ENCODE results near the gene IQCC.
"Not testable (repeated sequence)": the region's sequence is repeated elsewhere in the genome, so short reads cannot be mapped to it uniquely, and the experiment has no call there.

IQCC gene

GRCh38 chr1:32205401-32206370 is at the start of gene IQCC:
TSS of gene IQCC (plus strand) at chr1:32205671. CDS start at chr1:32205682, 11 bp downstream.
- Mint-ChIP-seq H3K9me3 (no peaks in the 10 kb centered on the region), H3K27ac (peak within 1 kb of the TSS; percentile 90), H3K27me3 (no peaks in the 10 kb centered on the region), H3K4me3 (peak within 1 kb of the TSS; percentile 90 to 94), H3K36me3 (peaks cover 39 to 69% of the 10 kb centered on the region in 2 donors), H3K4me1 (peaks cover 57 to 87% of the 10 kb centered on the region in 2 donors)
- DNase-seq (peak; percentile 77), ATAC-seq (replicated peaks) (peak; percentile 57 to 68)

DNA sequence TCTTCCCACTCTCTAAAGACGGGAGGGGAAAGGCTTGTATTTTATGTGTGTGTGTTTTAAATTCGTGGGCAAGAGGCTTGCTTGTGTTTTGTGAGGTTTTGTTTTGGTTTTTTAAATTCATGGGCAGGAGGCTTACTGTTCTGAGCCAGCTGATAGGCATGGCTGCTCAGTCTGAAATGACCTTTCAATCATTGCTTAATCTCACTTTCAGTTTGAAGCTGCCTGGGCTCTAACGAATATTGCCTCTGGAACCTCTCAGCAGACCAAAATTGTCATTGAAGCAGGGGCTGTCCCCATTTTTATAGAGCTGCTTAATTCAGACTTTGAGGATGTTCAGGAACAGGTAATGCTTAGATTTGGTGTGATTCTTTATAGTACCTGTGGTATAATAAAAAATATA is 46.3 kb upstream of the IQCC start:
- DNase-seq (no peak), ATAC-seq (replicated peaks) (peak; percentile 99 to 100)
- peaks cover 10 to 20% of the 10 kb centered on the region in 2 donors for H3K4me1 Mint-ChIP-seq
- no peaks in the 10 kb centered on the region for H3K27me3 Mint-ChIP-seq
- H3K27ac Mint-ChIP-seq = peak overlapping the region; percentile 20
- peaks cover 36 to 65% of the 10 kb centered on the region in 2 donors for H3K36me3 Mint-ChIP-seq
- H3K9me3 Mint-ChIP-seq = no peaks in the 10 kb centered on the region
- no peak overlapping the region for H3K4me3 Mint-ChIP-seq

DNA sequence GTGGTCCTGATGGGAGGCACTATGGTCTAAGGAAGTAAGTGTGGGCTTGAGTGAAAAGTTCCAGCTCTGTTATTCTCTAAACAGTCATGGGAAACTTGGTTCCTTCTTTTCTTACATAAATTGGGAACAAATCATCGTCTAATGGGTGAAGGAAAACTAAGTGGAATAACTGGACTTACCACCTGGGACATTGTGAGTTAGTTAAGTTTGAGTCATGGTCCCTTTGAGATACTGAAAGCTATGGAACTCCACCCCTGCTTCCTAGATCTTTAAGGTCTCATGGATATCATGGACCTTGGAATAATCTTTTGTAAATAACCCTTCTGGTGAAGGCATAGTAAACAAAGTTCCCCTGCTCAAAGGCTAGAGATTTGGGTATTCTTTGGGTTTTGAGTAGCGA is 42.1 kb upstream of the IQCC start:
- no peaks in the 10 kb centered on the region for H3K27me3 Mint-ChIP-seq
- no peaks in the 10 kb centered on the region for H3K9me3 Mint-ChIP-seq
- no peak for ATAC-seq (replicated peaks)
- peaks cover 10% of the 10 kb centered on the region in 2 donors for H3K4me1 Mint-ChIP-seq
- peaks cover 31 to 67% of the 10 kb centered on the region in 2 donors for H3K36me3 Mint-ChIP-seq
- no peak for DNase-seq
- no peak overlapping the region for H3K27ac Mint-ChIP-seq
- H3K4me3 Mint-ChIP-seq = no peak overlapping the region

GRCh38 chr1:32165633-32166032 is 39.8 kb upstream of the IQCC start:
- H3K36me3 Mint-ChIP-seq = peaks cover 32 to 67% of the 10 kb centered on the region in 2 donors
- not testable (repeated sequence) for ATAC-seq (replicated peaks); H3K4me3 Mint-ChIP-seq; DNase-seq; H3K4me1 Mint-ChIP-seq; H3K27ac Mint-ChIP-seq; H3K9me3 Mint-ChIP-seq; H3K27me3 Mint-ChIP-seq

DNA sequence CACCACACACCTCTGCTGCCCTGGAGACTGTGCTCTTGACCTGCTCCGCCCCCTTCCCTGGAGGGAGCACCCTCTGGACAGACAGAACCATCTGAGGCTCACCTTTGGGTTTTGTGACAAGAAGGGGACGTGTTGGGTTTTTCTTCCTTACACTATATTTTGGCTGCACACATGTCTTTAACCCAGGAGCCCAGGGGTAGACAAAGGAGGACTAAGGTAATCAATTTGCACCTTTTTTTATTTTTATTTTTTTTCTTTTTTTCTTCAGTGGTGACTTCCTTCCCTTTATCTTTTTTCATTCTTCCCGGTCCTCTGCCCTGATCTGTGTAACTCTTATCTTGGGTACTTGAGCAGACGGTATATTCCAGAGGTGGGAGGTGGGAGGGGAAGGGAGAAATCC is 34.5 kb upstream of the IQCC start:
- Mint-ChIP-seq H3K4me1 (peaks cover 0 to 2% of the 10 kb centered on the region in 2 donors), H3K27ac (peak overlapping the region; percentile 69), H3K27me3 (no peaks in the 10 kb centered on the region), H3K9me3 (no peaks in the 10 kb centered on the region), H3K4me3 (no peak overlapping the region), H3K36me3 (peaks cover 44 to 65% of the 10 kb centered on the region in 2 donors)
- DNase-seq (no peak), ATAC-seq (replicated peaks) (no peak)

DNA sequence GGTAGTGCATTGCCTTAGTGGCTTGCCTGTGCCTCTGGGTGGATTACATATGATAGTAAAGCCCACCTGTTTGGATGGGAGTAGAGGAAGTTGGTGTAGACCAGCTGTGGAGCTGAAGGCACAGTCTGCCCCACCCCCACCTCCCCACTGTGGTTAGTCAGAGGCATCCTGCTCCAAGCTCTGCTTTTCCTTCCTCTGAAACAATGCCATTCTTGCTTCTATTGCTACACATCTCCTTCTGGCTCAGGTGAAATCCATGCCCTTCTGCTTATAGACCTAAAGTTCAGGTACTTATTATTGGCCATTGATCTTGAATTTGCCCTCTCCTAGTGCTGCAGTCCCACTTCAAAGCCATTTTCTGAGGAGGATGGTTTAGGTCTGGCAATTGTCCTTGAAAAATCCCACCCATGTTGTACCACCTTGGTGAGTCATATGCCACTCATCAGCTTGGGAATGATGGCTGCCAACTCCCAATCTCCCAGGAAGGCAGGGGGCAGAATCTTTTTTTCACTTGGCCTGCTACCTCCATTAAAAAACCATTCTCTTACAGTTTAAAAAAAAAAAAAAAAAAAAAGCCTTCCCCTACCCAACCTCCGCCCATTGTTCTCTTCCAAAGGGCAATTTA is 32.7 kb upstream of the IQCC start:
- Mint-ChIP-seq H3K9me3 (no peaks in the 10 kb centered on the region), H3K27me3 (no peaks in the 10 kb centered on the region), H3K4me3 (no peak overlapping the region), H3K4me1 (peaks cover 0 to 2% of the 10 kb centered on the region in 2 donors), H3K27ac (no peak overlapping the region), H3K36me3 (peaks cover 39 to 55% of the 10 kb centered on the region in 2 donors)
- no peak for ATAC-seq (replicated peaks)
- no peak for DNase-seq

DNA sequence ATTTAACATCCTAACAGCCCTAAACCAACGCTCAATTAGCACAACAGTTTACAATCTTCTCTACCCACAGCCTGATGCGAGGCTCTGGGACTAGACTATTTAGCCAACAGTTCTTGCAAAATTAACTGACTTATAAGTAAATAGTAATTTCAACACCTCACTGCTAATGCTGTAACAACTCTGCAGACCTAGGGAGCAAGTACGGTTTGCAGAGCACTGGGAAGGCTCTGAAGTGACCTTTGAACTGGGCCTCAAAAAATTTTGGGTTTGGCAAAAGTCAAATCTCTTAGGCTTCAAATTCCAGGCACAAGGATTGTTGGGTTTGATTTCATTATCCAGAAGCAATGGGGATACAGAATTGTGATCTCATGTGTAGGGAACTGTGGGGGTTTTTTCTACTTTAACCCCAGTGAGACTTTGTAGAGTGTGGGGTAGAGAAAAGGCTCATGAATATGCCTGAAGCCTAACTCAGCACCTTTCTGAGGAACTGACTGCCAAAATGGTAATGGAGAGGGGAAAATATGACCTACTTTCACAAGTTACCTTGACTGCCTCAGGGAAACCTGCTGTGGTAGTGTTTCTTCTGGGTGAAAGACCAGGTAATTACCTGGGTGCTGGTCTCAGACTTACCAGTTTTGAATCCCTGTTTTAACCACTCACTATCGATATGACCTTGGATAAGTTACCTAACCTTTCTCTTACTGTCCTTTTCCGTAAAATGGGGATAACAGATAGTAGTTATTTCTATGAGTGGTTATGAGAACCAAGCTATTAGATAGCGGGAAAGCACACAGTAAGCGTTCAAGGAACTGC is 26.9 kb upstream of the IQCC start:
- H3K4me3 Mint-ChIP-seq = peak overlapping the region; percentile 89 to 98
- no peaks in the 10 kb centered on the region for H3K27me3 Mint-ChIP-seq
- H3K27ac Mint-ChIP-seq = peak overlapping the region; percentile 100
- peaks cover 23 to 42% of the 10 kb centered on the region in 2 donors for H3K4me1 Mint-ChIP-seq
- H3K9me3 Mint-ChIP-seq = no peaks in the 10 kb centered on the region
- DNase-seq = no peak
- peaks cover 26 to 37% of the 10 kb centered on the region in 2 donors for H3K36me3 Mint-ChIP-seq
- ATAC-seq (replicated peaks) = no peak

DNA sequence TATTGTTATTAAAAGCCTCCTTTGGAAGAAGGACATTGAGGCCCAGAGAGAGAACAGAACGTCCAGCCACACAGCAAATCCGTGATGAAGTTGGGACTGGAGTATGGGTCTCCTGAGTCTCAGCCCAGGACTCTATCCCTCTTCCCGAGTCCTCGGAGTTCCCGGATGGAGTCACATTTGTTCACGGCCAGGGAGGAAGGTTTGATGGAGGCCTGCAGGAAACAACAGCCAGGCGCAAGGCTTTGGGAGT is 26.4 kb upstream of the IQCC start:
- DNase-seq = no peak
- Mint-ChIP-seq H3K4me1 (peaks cover 26 to 47% of the 10 kb centered on the region in 2 donors), H3K27ac (peak overlapping the region; percentile 100), H3K9me3 (no peaks in the 10 kb centered on the region), H3K36me3 (peaks cover 30 to 38% of the 10 kb centered on the region in 2 donors), H3K27me3 (no peaks in the 10 kb centered on the region), H3K4me3 (peak overlapping the region; percentile 89 to 98)
- ATAC-seq (replicated peaks) = no peak

GRCh38 chr1:32179443-32180185 is 25.9 kb upstream of the IQCC start, which contains the start of gene TXLNA:
TSS of gene TXLNA (plus strand) at chr1:32179675. CDS start at chr1:32180346, 671 bp downstream.
- H3K9me3 Mint-ChIP-seq = no peaks in the 10 kb centered on the region
- peak within 1 kb of the TSS; percentile 89 to 98 for H3K4me3 Mint-ChIP-seq
- H3K36me3 Mint-ChIP-seq = peaks cover 31 to 38% of the 10 kb centered on the region in 2 donors
- no peaks in the 10 kb centered on the region for H3K27me3 Mint-ChIP-seq
- peak; percentile 89 for DNase-seq
- H3K4me1 Mint-ChIP-seq = peaks cover 30 to 52% of the 10 kb centered on the region in 2 donors
- peak; percentile 93 to 94 for ATAC-seq (replicated peaks)
- H3K27ac Mint-ChIP-seq = peak within 1 kb of the TSS; percentile 100

DNA sequence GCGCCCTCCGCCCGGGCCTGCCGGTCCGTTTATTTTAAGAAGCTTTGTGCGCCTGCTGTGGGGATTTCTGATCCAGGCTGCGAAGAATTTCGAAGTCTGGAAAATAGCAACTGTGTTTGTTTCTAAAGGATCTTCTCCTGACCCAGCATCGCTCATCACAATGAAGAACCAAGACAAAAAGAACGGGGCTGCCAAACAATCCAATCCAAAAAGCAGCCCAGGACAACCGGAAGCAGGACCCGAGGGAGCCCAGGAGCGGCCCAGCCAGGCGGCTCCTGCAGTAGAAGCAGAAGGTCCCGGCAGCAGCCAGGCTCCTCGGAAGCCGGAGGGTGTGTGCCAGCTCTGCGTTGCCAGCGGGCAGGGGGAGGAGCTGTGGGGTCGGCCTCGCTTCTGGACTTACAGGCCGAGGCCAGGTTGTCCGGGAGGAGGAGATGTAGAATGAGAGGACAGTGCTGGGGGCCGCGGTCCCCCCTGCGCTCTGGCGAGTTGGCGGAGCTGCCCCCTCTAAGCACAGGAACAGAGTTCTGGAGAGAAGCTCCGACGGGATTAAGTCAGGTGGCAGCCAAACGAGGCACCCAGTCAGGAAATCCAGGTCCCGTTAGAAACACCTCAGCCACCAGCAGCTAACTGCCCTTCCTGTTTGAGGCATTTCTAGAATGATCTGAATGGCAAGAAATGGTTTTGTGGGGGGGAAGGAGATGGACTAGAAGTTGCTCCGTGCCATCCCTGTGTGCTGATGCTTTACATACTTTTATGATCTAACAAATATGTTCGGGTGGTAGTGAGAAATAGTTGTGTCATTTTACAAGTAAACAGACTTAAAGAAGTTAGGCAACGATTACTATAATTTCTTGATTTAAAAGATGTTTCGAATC is 25.0 kb upstream of the IQCC start:
- peak overlapping the region; percentile 89 to 98 for H3K4me3 Mint-ChIP-seq
- no peaks in the 10 kb centered on the region for H3K27me3 Mint-ChIP-seq
- peaks cover 35 to 43% of the 10 kb centered on the region in 2 donors for H3K36me3 Mint-ChIP-seq
- peaks cover 32 to 54% of the 10 kb centered on the region in 2 donors for H3K4me1 Mint-ChIP-seq
- ATAC-seq (replicated peaks) = peak; percentile 32 to 38
- H3K9me3 Mint-ChIP-seq = no peaks in the 10 kb centered on the region
- peak overlapping the region; percentile 96 for H3K27ac Mint-ChIP-seq
- DNase-seq = peak; percentile 26

GRCh38 chr1:32181065-32181464 is 24.4 kb upstream of the IQCC start:
- peak overlapping the region; percentile 89 to 98 for H3K4me3 Mint-ChIP-seq
- H3K9me3 Mint-ChIP-seq = no peaks in the 10 kb centered on the region
- ATAC-seq (replicated peaks) (no peak), DNase-seq (no peak)
- H3K27me3 Mint-ChIP-seq = no peaks in the 10 kb centered on the region
- H3K27ac Mint-ChIP-seq = peak overlapping the region; percentile 77
- H3K4me1 Mint-ChIP-seq = peaks cover 34 to 57% of the 10 kb centered on the region in 2 donors
- H3K36me3 Mint-ChIP-seq = peaks cover 36 to 46% of the 10 kb centered on the region in 2 donors

DNA sequence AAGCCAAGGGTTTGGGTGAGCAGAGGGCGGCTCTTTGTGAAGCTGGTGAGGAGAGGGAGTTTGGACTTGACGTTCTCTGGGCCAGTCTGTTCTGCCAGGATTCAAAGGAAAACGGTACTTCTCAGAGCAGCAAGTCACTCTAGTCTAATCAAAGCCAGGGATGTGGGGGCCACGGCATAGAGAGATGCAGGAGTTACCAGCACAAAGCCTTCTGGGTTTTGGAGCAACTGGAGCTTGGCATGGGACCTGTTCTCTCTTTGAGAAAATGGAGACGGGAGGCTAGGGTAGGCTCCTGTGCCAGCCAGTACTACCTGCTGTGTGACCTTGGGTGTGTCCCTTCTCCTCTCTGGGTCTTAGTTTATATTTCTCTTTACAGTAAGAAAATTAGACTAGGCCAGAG is 23.9 kb upstream of the IQCC start:
- Mint-ChIP-seq H3K4me1 (peaks cover 39 to 62% of the 10 kb centered on the region in 2 donors), H3K27me3 (no peaks in the 10 kb centered on the region), H3K27ac (peak overlapping the region; percentile 77), H3K36me3 (peaks cover 41 to 51% of the 10 kb centered on the region in 2 donors), H3K4me3 (peak overlapping the region; percentile 89 to 98), H3K9me3 (no peaks in the 10 kb centered on the region)
- ATAC-seq (replicated peaks) (no peak), DNase-seq (no peak)

DNA sequence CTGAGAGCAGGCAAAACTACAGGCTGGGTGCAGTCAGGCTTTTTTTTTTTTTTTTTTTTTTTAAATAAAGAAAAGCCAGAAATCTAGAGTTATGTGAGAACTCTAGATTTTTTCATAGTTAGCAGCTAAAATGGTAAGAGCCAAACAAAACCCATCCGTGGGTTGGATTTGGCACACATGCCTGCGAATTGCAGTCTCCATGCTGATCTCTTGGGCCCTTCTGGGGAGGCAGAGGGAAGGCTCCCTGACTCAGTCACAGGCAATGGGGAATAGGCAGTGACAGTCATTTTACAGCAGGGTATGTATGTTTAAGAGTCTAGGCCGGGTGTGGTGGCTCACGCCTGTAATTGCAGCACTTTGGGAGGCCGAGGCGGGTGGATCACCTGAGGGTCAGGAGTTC is 23.4 kb upstream of the IQCC start:
- Mint-ChIP-seq H3K36me3 (peaks cover 42 to 53% of the 10 kb centered on the region in 2 donors), H3K9me3 (no peaks in the 10 kb centered on the region), H3K27ac (no peak overlapping the region), H3K27me3 (no peaks in the 10 kb centered on the region), H3K4me1 (peaks cover 40 to 64% of the 10 kb centered on the region in 2 donors), H3K4me3 (peak overlapping the region; percentile 37 to 41)
- ATAC-seq (replicated peaks) (no peak), DNase-seq (no peak)

Measured in stimulated activated naive B cell treated with anti-CD40 and anti-IgM and Interleukin-4, amounts not matched to agents 10 μg/mL and 1 μg/mL and 100 μg/mL, for 72 hours (primary cell).